HepG2 (cell line): ENCODE results near the gene PLAAT1. TPM values are rescaled to one million over a fixed set of nuclear protein-coding genes. Genes with fewer than 3 reads are reported as not detected.

Source experiments
- ATAC-seq: fragments of 200-7000 bp; cut with Tn5 transposase; 3 replicates; pipeline ENCODE4 v1.9.1; 2020; ENCODE audit warnings: mild to moderate bottlenecking, moderate library complexity
- BruUV-seq: library from RNA; stranded (reverse); fragments of 400-500 nt; replicated peaks from 2 replicates; lab custom pipeline; 2021; lab: Mats Ljungman, UMichigan
- CTCF ChIA-PET: fragments of 300-600 bp; formaldehyde crosslinking; extraction: SDS; loops from one replicate; lab custom pipeline; 2021; ENCODE audit warnings: low total read pairs, inconsistent platforms, low intra/inter-chr PET ratio; lab: Yijun Ruan, JAX
- POLR2A ChIA-PET: fragments of 350-600 bp; sonication (Branson Sonifier 250); formaldehyde crosslinking; loops from one replicate; lab custom pipeline; 2020; ENCODE audit warnings: antibody characterized with exemption, inconsistent platforms; lab: Yijun Ruan, JAX
- DNase-seq: peaks from one replicate; pipeline ENCODE4 v3.0.0-alpha.2; 2015; ENCODE audit warnings: low spot score
- FAIRE-seq: peaks from 3 replicates; lab custom pipeline; 2011; peaks lifted over from hg19 to GRCh38; lab: Jason Lieb, UNC
- H2AFZ ChIP-seq: one replicate; pipeline ENCODE4 v1.6.1; 2011; ENCODE audit warnings: low read length, inconsistent platforms
- H3K27ac ChIP-seq: fragments of 300-600 bp; 3 replicates; pipeline ENCODE4 v1.8.0; 2011; ENCODE audit warnings: mixed run types, mild to moderate bottlenecking, mixed read lengths, low read length, inconsistent platforms; ENCODE audit not compliant: insufficient read depth; ENCODE audit errors: extremely low read length
- H3K27me3 ChIP-seq, 2 experiments: fragments of 200-600 bp in 1 of 2; 2 replicates in 1 of 2; 3 replicates in 1 of 2; pipeline versions ENCODE4 v1.6.0 to v1.8.0; 2011; ENCODE audit warnings: low read length in 2 of 2, mild to moderate bottlenecking in 2 of 2, moderate library complexity in 2 of 2, inconsistent platforms in 1 of 2; ENCODE audit not compliant: insufficient read depth in 2 of 2, control insufficient read depth in 1 of 2
- H3K36me3 ChIP-seq, 2 experiments: fragments of 200-600 bp in 1 of 2; replicated peaks in 1 of 2; 2 replicates in 1 of 2; 3 replicates in 1 of 2; pipeline versions ENCODE4 v1.5.1 to v1.8.0; 2011; ENCODE audit warnings: low read length in 2 of 2, inconsistent platforms in 1 of 2; ENCODE audit not compliant: insufficient read depth in 2 of 2, control insufficient read depth in 1 of 2
- H3K4me1 ChIP-seq: 2 replicates; pipeline ENCODE4 v1.5.1; 2012; ENCODE audit warnings: low read length, inconsistent platforms; ENCODE audit not compliant: insufficient read depth
- H3K4me2 ChIP-seq: 2 replicates; pipeline ENCODE4 v1.6.0; 2011; ENCODE audit warnings: low read depth, low read length, inconsistent platforms
- H3K4me3 ChIP-seq, 3 experiments: fragments of 200-600 bp in 1 of 3; sonication (generic), shearing (Covaris generic) in 1 of 3; replicated peaks in 1 of 3; 2 replicates each; pipeline ENCODE4 v1.5.1; 2011 to 2016; ENCODE audit warnings: low read length in 3 of 3, inconsistent platforms in 2 of 3, low read depth in 2 of 3, mild to moderate bottlenecking in 2 of 3, control low read depth in 1 of 3, mixed read lengths in 1 of 3; ENCODE audit not compliant: insufficient read depth in 1 of 3
- H3K79me2 ChIP-seq: one replicate; pipeline ENCODE4 v1.6.1; 2011; ENCODE audit warnings: low read length, inconsistent platforms; ENCODE audit not compliant: insufficient read depth
- H3K9ac ChIP-seq: 2 replicates; pipeline ENCODE4 v1.6.0; 2011; ENCODE audit warnings: mild to moderate bottlenecking, low read depth, low read length, inconsistent platforms; ENCODE audit not compliant: insufficient read depth
- H3K9me3 ChIP-seq: 2 replicates; pipeline ENCODE4 v1.5.1; 2012; ENCODE audit warnings: mild to moderate bottlenecking, low read length
- H4K20me1 ChIP-seq: 2 replicates; pipeline ENCODE4 v1.6.0; 2011; ENCODE audit warnings: inconsistent platforms, mild to moderate bottlenecking, low read length, moderate library complexity; ENCODE audit not compliant: insufficient read depth
- FOXA3 ChIP-seq: IDR thresholded peaks from 2 replicates; pipeline ENCODE4 v1.6.1; 2016; ENCODE audit warnings: missing genetic modification reagents, missing compliant biosample characterization
- GTF2F1 ChIP-seq: fragments of 150-350 bp; IDR thresholded peaks from 2 replicates; pipeline ENCODE4 v1.6.1; 2014; ENCODE audit warnings: low read length
- HMGXB4 ChIP-seq, 2 experiments: sonication (generic) in 1 of 2; formaldehyde crosslinking in 1 of 2; IDR thresholded peaks; 2 replicates each; pipeline versions ENCODE4 v1.4.0 to v1.6.1; 2018 to 2020; ENCODE audit warnings: missing genetic modification reagents in 2 of 2, borderline replicate concordance in 1 of 2, low read depth in 1 of 2, mild to moderate bottlenecking in 1 of 2, missing biosample characterization in 1 of 2
- MEIS2 ChIP-seq: sonication (generic); formaldehyde crosslinking; IDR thresholded peaks from 2 replicates; pipeline ENCODE4 v1.9.0; 2021; ENCODE audit warnings: mild to moderate bottlenecking, missing genetic modification reagents
- MXD1 ChIP-seq: sonication (generic); formaldehyde crosslinking; IDR thresholded peaks from 2 replicates; pipeline ENCODE4 v1.4.0; 2020; ENCODE audit warnings: mild to moderate bottlenecking, missing genetic modification reagents
- TMF1 ChIP-seq: sonication (generic); formaldehyde crosslinking; IDR thresholded peaks from 2 replicates; pipeline ENCODE4 v1.8.1; 2022; ENCODE audit warnings: low read depth, missing genetic modification reagents
- ZBTB38 ChIP-seq: sonication (generic); formaldehyde crosslinking; IDR thresholded peaks from 2 replicates; pipeline ENCODE4 v1.5.1; 2020; ENCODE audit warnings: mild to moderate bottlenecking, missing genetic modification reagents
- ZBTB4 ChIP-seq: sonication (generic); formaldehyde crosslinking; IDR thresholded peaks from 2 replicates; pipeline ENCODE4 v1.4.0; 2020; ENCODE audit warnings: missing genetic modification reagents, mild to moderate bottlenecking, borderline replicate concordance
- ZNF549 ChIP-seq: sonication (generic); formaldehyde crosslinking; IDR thresholded peaks from 2 replicates; pipeline ENCODE4 v1.5.0; 2020; ENCODE audit warnings: missing genetic modification reagents
- ZNF891 ChIP-seq: sonication (generic); formaldehyde crosslinking; IDR thresholded peaks from 2 replicates; pipeline ENCODE4 v1.5.0; 2020; ENCODE audit warnings: mild to moderate bottlenecking, missing genetic modification reagents
- WGBS: methylation state at CpG from one replicate; pipeline ENCODE4 v1.1.6; 2017; ENCODE audit warnings: low lambda C conversion rate; 5-methylcytosine and 5-hydroxymethylcytosine counted together
- in situ Hi-C: cut with HindIII; loops from 2 replicates; pipeline ENCODE4 v1.10.0; 2017; ENCODE audit warnings: low pct_unique_long_range_greater_than_20kb; ENCODE audit not compliant: extremely low pct_ligation_motif_present
- intact Hi-C: fragments of 100-400 bp; cut with micrococcal nuclease; formaldehyde crosslinking; loops from one replicate; pipeline ENCODE4 v1.10.0; 2022; ENCODE audit not compliant: unreplicated experiment
- polyA plus RNA-seq, 8 experiments: library from polyadenylated mRNA; depleted of rRNA in 3 of 8; stranded (reverse) in 7 of 8; unstranded in 1 of 8; fragments of >200 nt; fragmentation: Illumina TruSeq in 4 of 8; extraction: Trizol in 4 of 8; gene quantifications; 2 replicates each; pipeline versions ENCODE4 v1.2.1 to v1.2.3, GENCODE V29; 2011 to 2016; ENCODE audit warnings: low read depth in 4 of 8, missing spikeins in 1 of 8, mixed read lengths in 1 of 8; ENCODE audit not compliant: insufficient read depth in 1 of 8
- total RNA-seq, 5 experiments: library from RNA; depleted of rRNA; stranded (reverse); fragments of >200 nt; fragmentation: Illumina TruSeq; extraction: Trizol; gene quantifications; 2 replicates each; pipeline ENCODE4 v1.2.3, GENCODE V29; 2016; ENCODE audit warnings: low read depth in 1 of 5

PLAAT1 gene
- total and polyA plus RNA-seq, 2 of the 13 experiments (the other 11 are each of a cell fraction or from before 2014, with no cell fraction given), result not detected

GRCh38 chr3:193292386-193292785, 51.4 kb downstream of the PLAAT1 start:
- ChIA-PET CTCF (no interaction called here), POLR2A (no interaction called here)
- Histone ChIP-seq H3K4me3 (no peak overlapping the region), H3K9me3 (no peaks in the 10 kb centered on the region), H3K27ac (no peak overlapping the region), H3K4me2 (no peak overlapping the region), H3K9ac (no peak overlapping the region), H3K79me2 (no peaks in the 10 kb centered on the region), H3K4me1 (no peaks in the 10 kb centered on the region), H2AFZ (no peak overlapping the region), H4K20me1 (no peaks in the 10 kb centered on the region), H3K27me3 (no peaks in the 10 kb centered on the region), H3K36me3 (no peaks in the 10 kb centered on the region)
- ATAC-seq (no peak), FAIRE-seq (no peak), DNase-seq (no peak)
- 0% methylated on average over 3 of the region's 3 CpGs for WGBS
- in situ Hi-C loops, result no loop called here
- BruUV-seq, result no TSS peak
- intact Hi-C loops, result no loop called here
- no peak for TF ChIP-seq ZBTB38 (CRISPR knock-in tag)
- TF ChIP-seq MEIS2 (CRISPR knock-in tag), result no peak
- TF ChIP-seq MXD1 (CRISPR knock-in tag), result no peak
- no peak for TF ChIP-seq HMGXB4 (CRISPR knock-in tag; IDR thresholded peaks at IDR 0.05; ENCODE audit: borderline replicate concordance in 1 of 2, low read depth in 1 of 2)
- no peak for TF ChIP-seq FOXA3 (CRISPR knock-in tag)
- TF ChIP-seq, all 625 proteins: peak for 0

GRCh38 chr3:193295985-193296384, 55.0 kb downstream of the PLAAT1 start:
- intact Hi-C loops, result no loop called here
- no peak for FAIRE-seq
- CTCF ChIA-PET, result no interaction called here
- no peak for TF ChIP-seq GTF2F1
- TF ChIP-seq ZBTB4 (CRISPR knock-in tag), result no peak
- TF ChIP-seq ZNF891 (CRISPR knock-in tag), result no peak
- TF ChIP-seq TMF1, result no peak
- TF ChIP-seq ZNF549 (CRISPR knock-in tag), result no peak

More at GRCh38 chr3:193295985-193296384, 55.0 kb downstream of the PLAAT1 start:
- H3K4me3 ChIP-seq, result no peak overlapping the region
- 0% methylated on average over 2 of the region's 2 CpGs for WGBS
- H2AFZ ChIP-seq, result no peak overlapping the region
- H3K4me1 ChIP-seq, result no peaks in the 10 kb centered on the region
- no TSS peak for BruUV-seq
- DNase-seq (no peak), ATAC-seq (no peak)
- no peak overlapping the region for H3K9ac ChIP-seq
- H3K79me2 ChIP-seq, result no peaks in the 10 kb centered on the region
- no peak overlapping the region for H3K4me2 ChIP-seq
- POLR2A ChIA-PET, result no interaction called here
- H3K36me3 ChIP-seq, result no peaks in the 10 kb centered on the region
- H3K9me3 ChIP-seq, result no peaks in the 10 kb centered on the region
- H3K27ac ChIP-seq, result no peak overlapping the region
- no peaks in the 10 kb centered on the region for H3K27me3 ChIP-seq
- H4K20me1 ChIP-seq, result no peaks in the 10 kb centered on the region
- in situ Hi-C loops, result no loop called here
